Type B pancreatic cell (in vitro differentiated cells): ENCODE measurements around the gene LYST. TPM values are rescaled to one million over a fixed set of nuclear protein-coding genes. Genes with fewer than 3 reads are reported as not detected.
"Not testable (repeated sequence)": the region's sequence is repeated elsewhere in the genome, so short reads cannot be mapped to it uniquely, and the experiment has no call there.

Experiments
- DNase-seq: peaks from one replicate; pipeline ENCODE4 v3.0.0; 2021; ENCODE audit warnings: mixed read lengths; ENCODE audit not compliant: unreplicated experiment; ENCODE audit errors: extremely low spot score
- H3K27ac Mint-ChIP-seq: 2 replicates; pipeline ENCODE4 v1.8.0; 2021; ENCODE audit warnings: mild to moderate bottlenecking, mixed read lengths
- H3K27me3 Mint-ChIP-seq: 2 replicates; pipeline ENCODE4 v1.8.0; 2021; ENCODE audit warnings: mixed read lengths
- H3K36me3 Mint-ChIP-seq: 2 replicates; pipeline ENCODE4 v1.8.0; 2021; ENCODE audit warnings: mixed read lengths
- H3K4me1 Mint-ChIP-seq: one replicate; pipeline ENCODE4 v1.8.0; 2021; ENCODE audit warnings: mixed read lengths; ENCODE audit not compliant: unreplicated experiment
- H3K4me3 Mint-ChIP-seq: 2 replicates; pipeline ENCODE4 v1.8.0; 2021; ENCODE audit warnings: mild to moderate bottlenecking, mixed read lengths
- H3K9me3 Mint-ChIP-seq: 2 replicates; pipeline ENCODE4 v1.8.0; 2021; ENCODE audit warnings: mixed read lengths
- CTCF ChIP-seq: fragments of 200-600 bp; sonication (generic); conservative IDR thresholded peaks from 2 replicates; pipeline ENCODE4 v1.5.0; 2021; ENCODE audit warnings: antibody characterized with exemption, mild to moderate bottlenecking
- total RNA-seq: library from RNA; stranded (reverse); gene quantifications from 2 replicates; pipeline ENCODE4 v1.2.1, GENCODE V29; 2021; ENCODE audit warnings: low replicate concordance

LYST gene
- total RNA-seq, 1 donor from 2014 or later: 9.7 TPM

DNA sequence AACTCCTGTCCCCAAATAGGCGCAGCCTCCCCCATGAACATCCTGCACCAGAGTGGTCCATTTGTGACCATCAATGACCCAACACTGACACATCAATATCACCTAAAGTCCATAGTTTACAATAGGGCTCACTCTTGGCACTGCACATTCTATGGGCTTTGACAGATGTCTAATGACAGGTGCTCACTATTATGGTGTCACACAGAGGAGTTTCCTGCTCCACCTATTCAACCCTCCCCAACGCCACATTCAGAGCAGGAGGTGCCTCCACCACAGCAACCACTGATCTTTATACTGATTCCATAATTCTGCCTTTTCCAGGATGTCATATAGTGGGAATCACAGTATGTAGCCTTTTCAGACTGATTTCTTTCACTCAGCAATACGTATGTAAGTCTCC, 241.4 kb downstream of the LYST start:
- H3K9me3 Mint-ChIP-seq: no peaks in the 10 kb centered on the region
- no peaks in the 10 kb centered on the region for H3K27me3 Mint-ChIP-seq
- H3K36me3 Mint-ChIP-seq: peaks cover 4% of the 10 kb centered on the region
- TF ChIP-seq CTCF: no peak
- no peak overlapping the region for H3K4me3 Mint-ChIP-seq
- peaks cover 27% of the 10 kb centered on the region for H3K4me1 Mint-ChIP-seq
- peak overlapping the region; percentile 31 for H3K27ac Mint-ChIP-seq
- DNase-seq: no peak

- peak overlapping the region; percentile 31 for H3K27ac Mint-ChIP-seq
- no peaks in the 10 kb centered on the region for H3K9me3 Mint-ChIP-seq
- TF ChIP-seq CTCF: no peak
- H3K36me3 Mint-ChIP-seq: peaks cover 4% of the 10 kb centered on the region
- H3K4me3 Mint-ChIP-seq: no peak overlapping the region
- no peaks in the 10 kb centered on the region for H3K27me3 Mint-ChIP-seq
- H3K4me1 Mint-ChIP-seq: peaks cover 27% of the 10 kb centered on the region
- DNase-seq: no peak
Observed at GRCh38 chr1:235624721-235625333, 241.9 kb downstream of the LYST start.

- no peak for TF ChIP-seq CTCF
- peaks cover 27% of the 10 kb centered on the region for H3K4me1 Mint-ChIP-seq
- no peaks in the 10 kb centered on the region for H3K9me3 Mint-ChIP-seq
- no peak for DNase-seq
- H3K36me3 Mint-ChIP-seq: peaks cover 4% of the 10 kb centered on the region
- peak overlapping the region; percentile 50 for H3K4me3 Mint-ChIP-seq
- peak overlapping the region; percentile 79 for H3K27ac Mint-ChIP-seq
- no peaks in the 10 kb centered on the region for H3K27me3 Mint-ChIP-seq
Observed at GRCh38 chr1:235622936-235623779, 243.5 kb downstream of the LYST start.

DNA sequence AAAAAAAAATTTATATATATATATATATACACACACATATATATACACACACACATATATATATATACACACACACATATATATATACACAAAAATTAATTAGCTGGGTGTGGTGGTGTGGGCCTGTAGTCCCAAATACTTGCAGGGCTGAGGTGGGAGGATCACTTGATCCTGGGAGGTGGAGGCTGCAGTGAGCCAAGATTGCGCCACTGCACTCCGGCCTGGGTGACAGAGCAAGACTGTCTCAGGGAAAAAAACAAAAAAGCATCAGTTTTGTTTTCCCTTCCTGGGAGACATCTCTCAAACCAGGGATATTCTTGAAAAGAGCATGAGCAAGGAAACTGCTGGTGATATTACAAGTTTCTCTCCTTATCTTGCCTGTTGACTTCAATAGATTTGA, 247.6 kb downstream of the LYST start:
- H3K27ac Mint-ChIP-seq, H3K9me3 Mint-ChIP-seq, H3K4me3 Mint-ChIP-seq, DNase-seq, H3K27me3 Mint-ChIP-seq, H3K36me3 Mint-ChIP-seq: not testable (repeated sequence)
- peaks cover 13% of the 10 kb centered on the region for H3K4me1 Mint-ChIP-seq

DNA sequence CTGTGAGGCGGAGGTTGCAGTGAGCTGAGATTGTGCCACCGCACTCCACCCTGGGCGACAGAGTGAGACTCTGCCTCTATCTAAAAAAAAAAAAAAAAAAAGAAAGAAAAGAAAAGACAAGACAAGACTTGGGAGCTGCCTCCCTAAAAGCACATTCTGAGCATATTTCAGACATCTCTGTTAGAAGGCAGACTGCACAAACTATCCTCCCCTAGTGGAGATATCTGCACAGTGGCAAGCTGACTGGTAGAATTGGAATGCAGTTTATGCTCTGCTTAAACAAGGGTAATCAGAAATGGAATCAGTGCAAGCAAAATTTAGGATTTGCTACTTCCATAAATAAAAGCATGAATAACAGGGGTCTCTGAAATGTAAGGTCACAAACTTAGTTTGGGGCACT, 248.9 kb downstream of the LYST start:
- H3K9me3 Mint-ChIP-seq: no peaks in the 10 kb centered on the region
- DNase-seq: no peak
- H3K4me1 Mint-ChIP-seq: peaks cover 3% of the 10 kb centered on the region
- TF ChIP-seq CTCF: peak; percentile 48
- H3K27me3 Mint-ChIP-seq: no peaks in the 10 kb centered on the region
- no peaks in the 10 kb centered on the region for H3K36me3 Mint-ChIP-seq
- H3K4me3 Mint-ChIP-seq: no peak overlapping the region
- peak overlapping the region; percentile 61 for H3K27ac Mint-ChIP-seq

DNA sequence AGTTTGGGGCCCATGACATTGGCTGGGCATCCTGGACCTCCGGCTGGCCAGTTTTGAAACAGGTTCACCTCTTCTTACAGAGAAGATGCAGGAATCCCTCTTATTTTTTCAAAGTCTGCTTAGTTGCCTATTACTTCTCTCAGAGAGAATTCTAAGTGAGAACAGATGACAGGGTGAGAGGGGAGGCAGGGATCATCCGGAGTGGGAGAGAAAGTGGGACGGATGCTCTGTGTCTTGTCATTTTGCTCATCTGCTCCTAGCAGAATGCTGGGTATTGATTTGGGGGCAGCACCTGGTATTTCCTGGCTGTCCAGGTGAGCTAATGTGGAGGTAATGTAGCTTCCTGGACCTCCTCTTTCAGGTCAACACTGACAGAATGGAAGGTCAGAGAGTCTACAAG, 249.6 kb downstream of the LYST start:
- Mint-ChIP-seq H3K27ac (no peak overlapping the region), H3K36me3 (no peaks in the 10 kb centered on the region), H3K27me3 (no peaks in the 10 kb centered on the region), H3K4me1 (peaks cover 2% of the 10 kb centered on the region), H3K4me3 (no peak overlapping the region), H3K9me3 (no peaks in the 10 kb centered on the region)
- no peak for TF ChIP-seq CTCF
- no peak for DNase-seq
